Astrocyte of the spinal cord (primary cell): Measurements from ENCODE around the gene IFNB1.
A peak's percentile ranks its signal among the peaks of the same experiment; 100 is the strongest.

ENCODE experiments used
- DNase-seq: peaks from one replicate; pipeline ENCODE4 v3.0.0; 2011; ENCODE audit warnings: low read depth, low spot score
- H3K4me3 ChIP-seq: 2 replicates; pipeline ENCODE4 v1.5.1; 2011; ENCODE audit warnings: low read depth, mild to moderate bottlenecking, low read length, moderate library complexity
- CTCF ChIP-seq: IDR thresholded peaks from 2 replicates; pipeline ENCODE4 v1.5.1; 2012; ENCODE audit warnings: low read depth, mild to moderate bottlenecking, low read length, inconsistent platforms
- in situ Hi-C: cut with HindIII; loops from 2 replicates; pipeline ENCODE4 v1.10.0; 2017; ENCODE audit warnings: low sequenced_read_pairs

The IFNB1 gene

GRCh38 chr9:21086538-21086937 lies 8.8 kb upstream of the IFNB1 start:
- in situ Hi-C loops, result no loop called here
- H3K4me3 ChIP-seq, result no peak overlapping the region
- no peak for TF ChIP-seq CTCF
- DNase-seq, result peak; percentile 7

GRCh38 chr9:21085005-21085404 lies 7.3 kb upstream of the IFNB1 start:
- in situ Hi-C loops, result no loop called here
- H3K4me3 ChIP-seq, result no peak overlapping the region
- no peak for DNase-seq
- no peak for TF ChIP-seq CTCF

- TF ChIP-seq CTCF, result no peak
- no peak for DNase-seq
- H3K4me3 ChIP-seq, result no peak overlapping the region
- in situ Hi-C loops, result no loop called here
Measured at GRCh38 chr9:21084242-21084850, 6.6 kb upstream of the IFNB1 start.

- in situ Hi-C loops, result no loop called here
- TF ChIP-seq CTCF, result no peak
Measured at GRCh38 chr9:21082671-21083070, 4.9 kb upstream of the IFNB1 start.

GRCh38 chr9:21081999-21082398 lies 4.3 kb upstream of the IFNB1 start:
- H3K4me3 ChIP-seq, result no peak overlapping the region

More at GRCh38 chr9:21082671-21083070, 4.9 kb upstream of the IFNB1 start:
- no peak overlapping the region for H3K4me3 ChIP-seq
- DNase-seq, result no peak

GRCh38 chr9:21081451-21081850 lies 3.7 kb upstream of the IFNB1 start:
- in situ Hi-C loops, result no loop called here
- H3K4me3 ChIP-seq, result no peak overlapping the region
- no peak for DNase-seq
- no peak for TF ChIP-seq CTCF

More at GRCh38 chr9:21081999-21082398, 4.3 kb upstream of the IFNB1 start:
- in situ Hi-C loops, result no loop called here
- no peak for DNase-seq
- TF ChIP-seq CTCF, result no peak
